ENCODE data around the gene MSANTD1. TPM values are rescaled to one million over a fixed set of nuclear protein-coding genes. Genes with fewer than 3 reads are reported as not detected.

The MSANTD1 gene
- total RNA-seq, 2 donors from 2014 or later, result 1.1 to 1.2 TPM

- Mint-ChIP-seq H3K4me1 (peaks cover 3% of the 10 kb centered on the region), H3K36me3 (ENCODE audit: low read depth) (peaks cover 88% of the 10 kb centered on the region), H3K4me3 (no peak overlapping the region), H3K27me3 (no peaks in the 10 kb centered on the region), H3K27ac (peak overlapping the region; percentile 50), H3K9me3 (no peaks in the 10 kb centered on the region)
- ATAC-seq (replicated peaks), result no peak
Observed at GRCh38 chr4:3223956-3224748, 24.8 kb upstream of the MSANTD1 start.

GRCh38 chr4:3225071-3225850 is 23.7 kb upstream of the MSANTD1 start:
- Mint-ChIP-seq H3K4me3 (no peak overlapping the region), H3K27me3 (no peaks in the 10 kb centered on the region), H3K36me3 (ENCODE audit: low read depth) (peaks cover 88% of the 10 kb centered on the region), H3K27ac (peak overlapping the region; percentile 50), H3K9me3 (no peaks in the 10 kb centered on the region), H3K4me1 (peaks cover 6% of the 10 kb centered on the region)
- no peak for ATAC-seq (replicated peaks)

- no peak overlapping the region for H3K27ac Mint-ChIP-seq
- no peaks in the 10 kb centered on the region for H3K27me3 Mint-ChIP-seq
- H3K36me3 Mint-ChIP-seq (ENCODE audit: low read depth), result peaks cover 88% of the 10 kb centered on the region
- no peaks in the 10 kb centered on the region for H3K9me3 Mint-ChIP-seq
- no peak for ATAC-seq (replicated peaks)
- peaks cover 6% of the 10 kb centered on the region for H3K4me1 Mint-ChIP-seq
- no peak overlapping the region for H3K4me3 Mint-ChIP-seq
Observed at GRCh38 chr4:3225936-3226335, 23.0 kb upstream of the MSANTD1 start.

- Mint-ChIP-seq H3K9me3 (no peaks in the 10 kb centered on the region), H3K4me3 (no peak overlapping the region), H3K27me3 (no peaks in the 10 kb centered on the region), H3K4me1 (peaks cover 6% of the 10 kb centered on the region), H3K36me3 (ENCODE audit: low read depth) (peaks cover 88% of the 10 kb centered on the region), H3K27ac (peak overlapping the region; percentile 50)
- no peak for ATAC-seq (replicated peaks)
Observed at GRCh38 chr4:3226467-3226866, 22.5 kb upstream of the MSANTD1 start.

GRCh38 chr4:3226944-3227343 is 22.0 kb upstream of the MSANTD1 start:
- H3K4me3 Mint-ChIP-seq, result no peak overlapping the region
- peaks cover 88% of the 10 kb centered on the region for H3K36me3 Mint-ChIP-seq (ENCODE audit: low read depth)
- no peak for ATAC-seq (replicated peaks)
- H3K27ac Mint-ChIP-seq, result peak overlapping the region; percentile 50
- no peaks in the 10 kb centered on the region for H3K9me3 Mint-ChIP-seq
- H3K4me1 Mint-ChIP-seq, result peaks cover 6% of the 10 kb centered on the region
- H3K27me3 Mint-ChIP-seq, result no peaks in the 10 kb centered on the region

- H3K4me3 Mint-ChIP-seq, result no peak overlapping the region
- H3K9me3 Mint-ChIP-seq, result no peaks in the 10 kb centered on the region
- peaks cover 84% of the 10 kb centered on the region for H3K36me3 Mint-ChIP-seq (ENCODE audit: low read depth)
- H3K4me1 Mint-ChIP-seq, result peaks cover 6% of the 10 kb centered on the region
- H3K27ac Mint-ChIP-seq, result no peak overlapping the region
- no peaks in the 10 kb centered on the region for H3K27me3 Mint-ChIP-seq
- no peak for ATAC-seq (replicated peaks)
Observed at GRCh38 chr4:3227878-3228675, 20.9 kb upstream of the MSANTD1 start.

GRCh38 chr4:3228881-3229280 is 20.1 kb upstream of the MSANTD1 start:
- ATAC-seq (replicated peaks), result no peak
- no peak overlapping the region for H3K4me3 Mint-ChIP-seq

GRCh38 chr4:3229328-3229727 is 19.6 kb upstream of the MSANTD1 start:
- Mint-ChIP-seq H3K9me3 (no peaks in the 10 kb centered on the region), H3K36me3 (ENCODE audit: low read depth) (peaks cover 80% of the 10 kb centered on the region), H3K4me1 (peaks cover 6% of the 10 kb centered on the region), H3K4me3 (no peak overlapping the region), H3K27me3 (no peaks in the 10 kb centered on the region), H3K27ac (no peak overlapping the region)
- no peak for ATAC-seq (replicated peaks)

More at GRCh38 chr4:3228881-3229280, 20.1 kb upstream of the MSANTD1 start:
- Mint-ChIP-seq H3K4me1 (peaks cover 6% of the 10 kb centered on the region), H3K9me3 (no peaks in the 10 kb centered on the region), H3K27ac (no peak overlapping the region), H3K36me3 (ENCODE audit: low read depth) (peaks cover 80% of the 10 kb centered on the region), H3K27me3 (no peaks in the 10 kb centered on the region)

GRCh38 chr4:3229964-3230363 is 19.0 kb upstream of the MSANTD1 start:
- Mint-ChIP-seq H3K4me1 (peaks cover 6% of the 10 kb centered on the region), H3K27ac (no peak overlapping the region), H3K36me3 (ENCODE audit: low read depth) (peaks cover 78% of the 10 kb centered on the region), H3K4me3 (no peak overlapping the region), H3K9me3 (no peaks in the 10 kb centered on the region), H3K27me3 (no peaks in the 10 kb centered on the region)
- no peak for ATAC-seq (replicated peaks)

- peak overlapping the region; percentile 55 for H3K27ac Mint-ChIP-seq
- H3K4me3 Mint-ChIP-seq, result no peak overlapping the region
- H3K27me3 Mint-ChIP-seq, result no peaks in the 10 kb centered on the region
- peaks cover 70% of the 10 kb centered on the region for H3K36me3 Mint-ChIP-seq (ENCODE audit: low read depth)
- ATAC-seq (replicated peaks), result peak; percentile 56
- peaks cover 6% of the 10 kb centered on the region for H3K4me1 Mint-ChIP-seq
- H3K9me3 Mint-ChIP-seq, result no peaks in the 10 kb centered on the region
Observed at GRCh38 chr4:3231471-3231870, 17.5 kb upstream of the MSANTD1 start.

GRCh38 chr4:3232001-3232400 is 17.0 kb upstream of the MSANTD1 start:
- H3K27ac Mint-ChIP-seq, result peak overlapping the region; percentile 55
- ATAC-seq (replicated peaks), result no peak
- peaks cover 67% of the 10 kb centered on the region for H3K36me3 Mint-ChIP-seq (ENCODE audit: low read depth)
- no peak overlapping the region for H3K4me3 Mint-ChIP-seq
- no peaks in the 10 kb centered on the region for H3K27me3 Mint-ChIP-seq
- H3K4me1 Mint-ChIP-seq, result peaks cover 6% of the 10 kb centered on the region
- no peaks in the 10 kb centered on the region for H3K9me3 Mint-ChIP-seq

GRCh38 chr4:3232871-3233271 is 16.1 kb upstream of the MSANTD1 start:
- Mint-ChIP-seq H3K36me3 (ENCODE audit: low read depth) (peaks cover 75% of the 10 kb centered on the region), H3K27me3 (no peaks in the 10 kb centered on the region), H3K9me3 (no peaks in the 10 kb centered on the region), H3K4me3 (no peak overlapping the region), H3K4me1 (peaks cover 6% of the 10 kb centered on the region), H3K27ac (no peak overlapping the region)
- no peak for ATAC-seq (replicated peaks)

GRCh38 chr4:3233391-3234071 is 15.4 kb upstream of the MSANTD1 start:
- Mint-ChIP-seq H3K9me3 (no peaks in the 10 kb centered on the region), H3K4me3 (no peak overlapping the region), H3K27me3 (no peaks in the 10 kb centered on the region), H3K36me3 (ENCODE audit: low read depth) (peaks cover 75% of the 10 kb centered on the region), H3K27ac (peak overlapping the region; percentile 58), H3K4me1 (peaks cover 6% of the 10 kb centered on the region)
- ATAC-seq (replicated peaks), result no peak
